H1 (cell line): ENCODE measurements around the gene ZC3HAV1.

Source experiments
- EZH2 ChIP-seq: fragments of 200-600 bp; sonication (generic); IDR thresholded peaks from 2 replicates; pipeline ENCODE4 v1.7.1; 2012; ENCODE audit warnings: low read depth, mild to moderate bottlenecking, moderate library complexity, low read length, inconsistent platforms; ENCODE audit not compliant: severe bottlenecking
- HDAC2 ChIP-seq, 2 experiments: fragments of 300-600 bp in 1 of 2; sonication (generic) in 1 of 2; IDR thresholded peaks; 2 replicates each; pipeline ENCODE4 v1.6.1; 2011 to 2012; ENCODE audit warnings: low read depth in 2 of 2, low read length in 2 of 2, mild to moderate bottlenecking in 2 of 2, moderate library complexity in 2 of 2, borderline replicate concordance in 1 of 2, inconsistent platforms in 1 of 2
- JUND ChIP-seq: IDR thresholded peaks from 2 replicates; pipeline ENCODE4 v1.6.1; 2011; ENCODE audit warnings: mild to moderate bottlenecking, improper control_type of control experiment, low read length
- POLR2A ChIP-seq, 2 experiments: IDR thresholded peaks; 1 replicate in 1 of 2; 2 replicates in 1 of 2; pipeline ENCODE4 v1.6.1; 2011; ENCODE audit warnings: low read depth in 2 of 2, low read length in 2 of 2, mild to moderate bottlenecking in 2 of 2; ENCODE audit errors: control extremely low read depth in 1 of 2
- POLR2AphosphoS5 ChIP-seq: IDR thresholded peaks from 2 replicates; pipeline ENCODE4 v1.6.1; 2011; ENCODE audit warnings: low read depth, low read length
- RFX5 ChIP-seq: IDR thresholded peaks from 2 replicates; pipeline ENCODE4 v1.6.1; 2011; ENCODE audit warnings: low read depth, low read length, improper control_type of control experiment, borderline replicate concordance
- SIN3A ChIP-seq, 2 experiments: IDR thresholded peaks in 1 of 2; conservative IDR thresholded peaks in 1 of 2; 2 replicates each; pipeline ENCODE4 v1.6.1; 2011 to 2012; ENCODE audit warnings: low read length in 2 of 2, improper control_type of control experiment in 1 of 2, low read depth in 1 of 2, mild to moderate bottlenecking in 1 of 2
- SP1 ChIP-seq: IDR thresholded peaks from 2 replicates; pipeline ENCODE4 v1.6.1; 2011; ENCODE audit warnings: low read depth, low read length
- SUZ12 ChIP-seq: fragments of 200-600 bp; sonication (generic); IDR thresholded peaks from 2 replicates; pipeline ENCODE4 v1.6.1; 2012; ENCODE audit warnings: mild to moderate bottlenecking, inconsistent platforms, low read length, moderate library complexity, mixed read lengths
- TAF1 ChIP-seq: IDR thresholded peaks from 2 replicates; pipeline ENCODE4 v1.6.1; 2011; ENCODE audit warnings: mild to moderate bottlenecking, low read depth, low read length
- TEAD4 ChIP-seq: IDR thresholded peaks from 2 replicates; pipeline ENCODE4 v1.6.1; 2012; ENCODE audit warnings: low read depth, low read length, inconsistent platforms, mixed read lengths
- TF ChIP-seq, protein P1 (sequence below): IDR thresholded peaks from 2 replicates; pipeline ENCODE4 v1.6.1; 2012; ENCODE audit warnings: inconsistent platforms
- TF ChIP-seq, protein P2 (sequence below), 3 experiments: IDR thresholded peaks; 1 replicate in 2 of 3; 2 replicates in 1 of 3; pipeline versions ENCODE4 v1.5.1 to v1.6.1; 2011; ENCODE audit warnings: low read length in 3 of 3, mild to moderate bottlenecking in 3 of 3, inconsistent platforms in 2 of 3, low read depth in 1 of 3, moderate library complexity in 1 of 3; ENCODE audit not compliant: insufficient read depth in 1 of 3; ENCODE audit errors: control extremely low read depth in 1 of 3

DNA sequence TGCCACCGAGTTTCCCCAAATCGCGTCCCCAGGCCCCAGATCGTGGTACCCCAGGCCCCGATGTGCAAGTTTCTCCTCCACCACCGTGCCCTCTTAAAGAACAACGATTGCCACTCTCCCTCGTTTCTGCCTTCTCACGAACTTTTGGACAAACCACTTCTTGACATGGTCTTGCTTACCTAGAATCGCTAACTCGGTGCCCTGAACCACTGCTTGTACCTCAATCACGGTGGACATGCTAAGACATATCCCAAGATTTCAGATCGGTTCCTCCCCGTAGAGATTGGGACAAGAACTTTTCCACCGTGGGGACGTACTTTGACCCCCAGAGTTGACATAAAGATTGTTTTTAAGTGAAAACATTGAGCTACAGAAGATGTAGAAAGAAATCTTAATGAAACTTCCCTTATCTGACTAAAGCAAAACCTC is 477 bp upstream of the ZC3HAV1 start:
- TF ChIP-seq, protein P1, sequence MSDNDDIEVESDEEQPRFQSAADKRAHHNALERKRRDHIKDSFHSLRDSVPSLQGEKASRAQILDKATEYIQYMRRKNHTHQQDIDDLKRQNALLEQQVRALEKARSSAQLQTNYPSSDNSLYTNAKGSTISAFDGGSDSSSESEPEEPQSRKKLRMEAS: no peak
- TF ChIP-seq, protein P2, sequence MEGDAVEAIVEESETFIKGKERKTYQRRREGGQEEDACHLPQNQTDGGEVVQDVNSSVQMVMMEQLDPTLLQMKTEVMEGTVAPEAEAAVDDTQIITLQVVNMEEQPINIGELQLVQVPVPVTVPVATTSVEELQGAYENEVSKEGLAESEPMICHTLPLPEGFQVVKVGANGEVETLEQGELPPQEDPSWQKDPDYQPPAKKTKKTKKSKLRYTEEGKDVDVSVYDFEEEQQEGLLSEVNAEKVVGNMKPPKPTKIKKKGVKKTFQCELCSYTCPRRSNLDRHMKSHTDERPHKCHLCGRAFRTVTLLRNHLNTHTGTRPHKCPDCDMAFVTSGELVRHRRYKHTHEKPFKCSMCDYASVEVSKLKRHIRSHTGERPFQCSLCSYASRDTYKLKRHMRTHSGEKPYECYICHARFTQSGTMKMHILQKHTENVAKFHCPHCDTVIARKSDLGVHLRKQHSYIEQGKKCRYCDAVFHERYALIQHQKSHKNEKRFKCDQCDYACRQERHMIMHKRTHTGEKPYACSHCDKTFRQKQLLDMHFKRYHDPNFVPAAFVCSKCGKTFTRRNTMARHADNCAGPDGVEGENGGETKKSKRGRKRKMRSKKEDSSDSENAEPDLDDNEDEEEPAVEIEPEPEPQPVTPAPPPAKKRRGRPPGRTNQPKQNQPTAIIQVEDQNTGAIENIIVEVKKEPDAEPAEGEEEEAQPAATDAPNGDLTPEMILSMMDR (IDR thresholded peaks at IDR 0.05; ENCODE audit: control extremely low read depth in 1 of 3, insufficient read depth in 1 of 3, low read depth in 1 of 3, low read length in 3 of 3): no peak
- TF ChIP-seq TEAD4: no peak
- TF ChIP-seq RFX5: no peak
- no peak for TF ChIP-seq POLR2AphosphoS5
- TF ChIP-seq POLR2A (IDR thresholded peaks at IDR 0.05; ENCODE audit: control extremely low read depth in 1 of 2, low read depth in 2 of 2, low read length in 2 of 2): no peak
- TF ChIP-seq SUZ12: no peak
- no peak for TF ChIP-seq SIN3A (conservative IDR thresholded peaks at IDR 0.05 in 1 of 2, IDR thresholded peaks at IDR 0.05 in 1 of 2; ENCODE audit: low read depth in 1 of 2, low read length in 2 of 2)
- TF ChIP-seq JUND: no peak
- no peak for TF ChIP-seq SP1
- no peak for TF ChIP-seq TAF1
- no peak for TF ChIP-seq EZH2
- TF ChIP-seq HDAC2 (IDR thresholded peaks at IDR 0.05; ENCODE audit: borderline replicate concordance in 1 of 2, low read depth in 2 of 2, low read length in 2 of 2): no peak
